Hematopoietic multipotent progenitor cell (in vitro differentiated cells): Measurements from ENCODE around the gene GNS. TPM values are rescaled to one million over a fixed set of nuclear protein-coding genes. Genes with fewer than 3 reads are reported as not detected.

ENCODE experiments used
- DNase-seq, 3 donors: peaks; one replicate each; pipeline ENCODE4 v3.0.0-alpha.2; 2011 to 2015; ENCODE audit warnings: low read depth in 2 of 3, low spot score in 2 of 3
- total RNA-seq: library from RNA; depleted of rRNA; stranded (reverse); fragments of >200 nt; gene quantifications from one replicate; pipeline ENCODE4 v1.2.3, GENCODE V29; 2012

The GNS gene
- total RNA-seq, 1 donor = 33.1 TPM

DNA sequence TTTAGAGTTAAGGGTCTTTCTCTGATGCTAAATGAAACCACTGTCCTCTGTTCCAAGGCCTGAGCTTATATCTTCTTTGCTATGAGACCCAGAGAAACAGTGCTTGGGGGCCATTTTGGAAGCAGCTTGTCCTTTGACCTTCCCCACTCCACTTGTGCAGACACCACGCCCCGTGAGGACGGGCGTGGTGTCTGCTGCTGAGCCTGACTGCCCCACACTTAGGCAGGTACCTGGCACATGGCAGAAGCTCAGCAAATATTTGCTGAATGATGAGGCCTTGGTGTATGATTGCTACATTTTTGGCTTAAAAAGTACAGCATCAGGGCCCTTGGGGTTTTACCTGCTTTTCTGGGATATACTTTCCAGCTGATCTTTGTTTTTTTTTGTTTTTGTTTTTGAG, 79.0 kb downstream of the GNS start:
- DNase-seq = no peak

DNA sequence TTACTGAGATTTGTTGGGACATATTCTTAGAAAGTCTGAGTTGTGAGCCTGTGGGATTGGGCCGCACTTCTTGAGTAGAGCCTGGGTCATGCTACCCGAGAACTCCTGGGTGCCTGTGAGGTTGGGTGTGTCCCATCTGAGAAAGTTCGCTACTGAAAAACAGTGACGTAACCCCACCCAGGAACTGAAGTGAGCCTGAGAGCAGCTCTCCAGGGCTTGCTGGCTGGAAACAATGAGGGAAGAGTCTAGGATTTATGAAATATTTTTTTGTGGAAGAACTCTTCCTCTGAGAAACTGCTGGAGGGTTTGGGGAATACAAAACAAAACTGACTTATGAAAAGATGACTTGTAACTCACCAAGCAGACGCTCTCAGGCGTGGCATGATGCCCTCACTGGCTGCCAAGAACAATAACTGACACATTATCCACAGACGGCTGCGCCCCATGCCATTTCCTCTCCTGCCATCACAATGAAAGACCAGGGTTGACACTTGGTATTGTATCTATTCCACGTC, 79.7 kb downstream of the GNS start:
- DNase-seq = peak in 1 of 3 donors; percentile 50

GRCh38 chr12:64678835-64679234, 80.4 kb downstream of the GNS start:
- DNase-seq = no peak

DNA sequence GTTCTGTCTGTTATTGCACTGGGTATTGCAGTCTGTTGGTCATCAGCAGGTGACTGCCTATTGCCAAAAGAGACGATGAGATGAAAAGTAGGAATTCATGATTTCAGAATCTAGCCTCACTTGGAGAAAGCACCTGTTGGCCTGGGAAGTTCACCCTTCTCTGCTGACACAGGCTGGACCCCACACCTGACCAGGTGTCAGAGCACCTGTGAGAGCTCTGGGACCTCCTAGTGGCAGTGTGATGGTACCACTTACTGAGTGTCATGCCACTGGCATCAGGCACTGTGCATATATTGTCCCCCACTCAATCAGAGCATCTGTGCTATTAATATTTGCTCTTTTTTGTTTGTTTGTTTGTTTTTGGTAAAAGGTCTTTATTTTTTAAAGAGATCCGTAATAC, 81.0 kb downstream of the GNS start:
- DNase-seq = no peak

DNA sequence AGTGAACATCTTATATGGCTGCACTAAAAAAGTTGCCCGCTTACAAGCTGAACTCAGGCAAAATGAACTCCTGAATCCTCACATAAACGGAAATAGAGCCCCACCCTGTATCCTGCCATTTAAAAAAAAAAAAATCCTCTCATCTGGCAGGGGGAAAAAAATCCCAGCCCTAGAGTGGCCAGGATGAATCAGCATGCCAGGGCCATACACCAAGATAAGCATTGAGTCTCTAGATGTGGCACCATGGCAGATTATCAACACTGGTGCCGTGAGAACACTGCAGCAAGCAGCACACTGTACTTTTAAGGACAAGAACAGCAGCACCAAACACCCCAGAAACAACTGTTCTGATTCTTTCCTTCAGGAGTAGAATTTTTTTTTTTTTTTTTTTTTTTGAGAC, 83.4 kb downstream of the GNS start:
- DNase-seq = no peak

GRCh38 chr12:64674367-64674922, 84.8 kb downstream of the GNS start:
- no peak for DNase-seq

DNA sequence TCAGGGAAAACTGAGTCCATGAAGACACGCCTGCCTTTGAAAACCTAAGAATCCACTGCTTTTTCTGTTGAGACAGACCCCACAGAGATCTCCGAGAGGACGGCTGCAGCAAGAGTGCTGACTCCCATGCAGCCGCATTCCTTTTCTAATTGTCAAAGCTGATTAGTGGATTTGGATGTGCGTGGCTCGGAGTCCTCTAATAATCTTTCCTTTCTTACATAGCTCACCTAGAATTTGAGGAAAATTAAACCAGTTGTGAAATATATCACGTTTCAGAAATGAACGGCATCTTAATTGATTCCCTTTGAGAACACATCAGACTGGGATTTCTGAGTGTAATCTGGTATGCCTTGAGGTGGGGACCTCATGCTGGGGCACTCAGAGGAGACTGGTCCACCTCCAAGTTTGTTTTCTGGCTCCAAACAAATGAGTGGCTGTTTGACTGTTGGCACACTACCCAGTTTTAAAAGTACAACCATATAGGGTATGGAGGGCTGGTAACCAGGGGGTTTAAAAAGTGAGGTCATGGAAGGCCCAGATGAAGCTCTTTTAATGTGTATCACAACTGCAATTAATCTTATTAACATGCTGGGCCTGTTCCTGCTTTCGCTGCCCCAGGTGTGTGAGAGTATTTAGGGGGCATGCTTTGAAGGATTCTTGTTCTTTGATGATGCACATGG, 85.6 kb downstream of the GNS start:
- no peak for DNase-seq

DNA sequence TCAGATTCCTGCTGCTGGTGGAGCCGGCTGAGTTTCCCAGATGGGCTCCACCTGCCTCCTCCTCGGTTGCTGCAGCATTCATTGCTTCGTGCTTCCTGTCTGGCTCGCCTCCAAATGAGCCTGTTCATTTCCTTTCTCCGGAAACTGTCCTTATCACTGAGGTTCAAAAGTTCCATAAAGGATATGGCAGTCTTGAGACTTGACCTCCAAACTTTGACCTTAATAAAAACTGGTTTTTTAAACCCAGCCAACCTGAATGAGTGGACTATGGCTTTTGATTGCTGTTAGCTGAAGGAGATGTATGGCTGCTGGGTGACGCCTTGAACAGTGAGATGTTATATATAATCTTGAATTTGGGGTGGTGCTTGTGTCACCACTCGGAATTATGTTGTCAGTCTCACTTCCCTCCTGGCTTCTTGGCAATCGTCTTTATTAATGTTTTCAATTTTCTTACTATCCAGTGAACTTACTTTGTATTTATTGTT, 86.2 kb downstream of the GNS start:
- DNase-seq = no peak

DNA sequence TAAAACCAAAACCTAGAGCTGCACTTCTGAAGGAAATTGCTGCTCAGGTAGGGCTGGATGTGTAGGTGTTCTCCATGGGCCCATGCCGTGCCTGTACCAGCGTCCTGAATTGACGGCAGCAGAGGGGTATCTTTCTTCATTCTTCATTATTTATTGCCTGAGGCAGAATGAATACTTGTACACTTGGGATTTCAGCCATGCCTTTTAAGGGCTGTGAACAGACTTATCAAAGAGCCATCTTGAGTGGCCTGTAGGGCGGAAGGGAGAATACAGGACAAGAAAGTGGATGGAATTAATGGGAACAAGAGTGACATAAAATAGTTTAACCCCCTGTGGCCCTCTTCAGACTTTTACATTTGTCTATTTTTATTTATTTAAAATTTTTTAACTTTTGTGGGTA, 87.5 kb downstream of the GNS start:
- no peak for DNase-seq

DNA sequence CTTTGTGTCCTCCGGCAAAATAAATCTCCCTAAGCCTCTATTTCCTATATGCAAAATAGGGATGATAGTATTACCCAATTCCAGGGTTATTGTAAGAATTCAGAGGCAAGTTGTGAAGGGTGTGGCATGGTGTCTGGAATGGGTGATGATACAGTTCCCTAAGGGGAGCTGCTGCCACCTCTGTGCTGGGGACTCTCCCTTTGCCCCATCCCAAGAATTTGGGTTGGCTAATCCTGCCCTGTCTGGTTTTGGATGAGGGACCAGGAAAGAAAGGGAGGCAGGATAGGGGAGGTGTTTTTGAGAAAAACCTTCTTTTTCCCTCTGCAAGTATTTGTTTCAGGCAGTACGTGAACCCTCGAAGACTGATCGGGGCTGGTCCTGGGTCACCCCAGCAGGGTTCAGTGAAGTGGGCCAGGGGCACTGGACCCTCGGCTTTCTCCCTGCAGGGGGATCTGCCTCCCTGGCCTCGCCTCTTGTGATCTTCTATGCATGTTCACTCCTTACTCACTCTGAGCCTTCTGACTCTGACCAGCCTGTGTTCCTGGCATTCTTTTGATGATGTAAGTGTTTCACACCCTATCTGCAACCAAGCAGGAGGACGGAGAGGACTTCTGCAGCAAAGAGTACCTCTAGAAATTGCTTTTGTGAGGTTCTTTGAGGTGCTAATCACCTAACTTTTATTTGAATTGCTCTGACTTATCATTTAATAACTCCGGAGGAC, 88.1 kb downstream of the GNS start:
- no peak for DNase-seq

GRCh38 chr12:64670019-64670418, 89.2 kb downstream of the GNS start:
- no peak for DNase-seq

GRCh38 chr12:64669270-64669842, 89.8 kb downstream of the GNS start:
- peak; percentile 40 to 62 (median 53) for DNase-seq

DNA sequence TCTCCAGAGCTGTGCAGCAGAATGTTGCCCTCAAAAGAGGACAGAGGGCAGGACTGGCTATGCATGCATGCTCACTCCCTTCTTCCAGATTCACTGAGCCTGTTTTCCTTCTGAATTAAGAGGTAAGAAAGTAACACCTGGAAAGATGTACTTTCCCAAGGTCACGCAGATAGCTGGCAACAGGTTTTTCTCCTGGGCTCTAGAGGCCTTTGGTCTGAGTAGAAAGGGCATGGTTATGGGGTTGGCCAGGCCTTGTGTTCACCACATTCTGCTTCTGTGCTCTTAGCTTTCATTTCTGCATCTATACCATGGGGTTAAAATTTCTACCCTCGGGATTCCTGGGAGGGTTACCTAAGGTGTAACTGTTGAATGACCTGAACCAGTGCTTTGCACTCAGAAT, 91.4 kb downstream of the GNS start:
- DNase-seq = no peak

DNA sequence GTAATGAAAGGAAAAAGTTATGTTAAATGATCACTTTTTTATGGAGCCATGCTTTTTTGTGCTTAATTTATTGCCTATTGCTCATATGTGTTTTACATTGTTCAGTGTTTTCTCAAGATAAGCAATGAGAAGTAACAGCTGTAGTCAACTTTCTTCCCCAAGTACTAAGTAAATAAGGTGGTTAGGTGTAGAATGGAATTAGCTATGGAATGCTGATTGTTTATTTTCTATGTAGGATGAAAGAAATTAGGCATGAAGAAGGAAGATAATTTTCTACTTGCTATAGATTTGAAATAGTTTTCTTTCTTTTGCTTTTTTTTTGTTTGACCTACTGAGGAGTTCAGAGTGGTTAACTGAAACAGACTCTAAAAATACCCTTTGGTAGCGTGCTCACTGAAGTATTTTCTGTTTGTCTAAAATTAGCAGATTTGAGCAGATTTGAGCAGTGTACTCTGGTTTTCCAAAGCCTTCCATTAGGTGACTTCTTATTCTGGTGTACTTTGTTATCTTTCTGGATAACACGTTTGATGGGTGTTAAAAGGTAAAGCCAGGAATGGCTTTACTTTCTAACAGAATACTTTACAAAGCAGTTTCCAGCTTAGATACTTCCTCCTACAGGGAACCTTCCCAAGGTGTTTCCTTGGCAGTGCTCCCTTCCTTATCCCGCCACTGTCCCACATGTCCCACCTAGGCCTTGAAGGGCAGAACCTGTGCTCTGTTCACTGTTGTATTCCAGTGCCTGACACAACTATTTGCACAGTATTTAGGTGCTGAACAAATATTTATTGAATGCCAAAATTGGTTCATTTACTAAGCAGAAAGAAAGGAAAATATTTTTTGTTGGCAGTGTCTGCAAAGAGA, 92.9 kb downstream of the GNS start:
- DNase-seq = no peak

DNA sequence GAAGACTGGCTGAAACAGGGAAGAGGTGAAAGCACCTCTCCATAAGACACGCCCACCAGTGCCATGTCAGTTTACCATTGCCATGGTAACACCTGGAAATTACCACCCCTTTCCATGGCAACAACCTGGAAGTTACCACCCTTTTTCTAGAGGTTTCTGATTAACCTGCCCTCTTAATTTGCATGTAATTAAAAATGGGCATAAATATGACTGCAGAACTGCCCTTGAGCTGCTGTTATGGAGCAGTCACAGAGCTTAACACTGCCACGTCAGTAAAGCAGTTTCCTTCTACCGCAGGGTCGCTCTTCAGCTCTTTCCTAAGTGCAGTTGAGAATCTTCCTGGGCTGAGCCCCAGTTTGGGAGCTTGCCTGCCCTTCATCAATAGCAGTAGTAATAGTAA, 93.7 kb downstream of the GNS start:
- DNase-seq = peak in 2 of 3 donors; percentile 41 to 42

Other genes starting within 250 kb of the GNS start
- 12.9 TPM for gene RASSF3, start 148.9 kb downstream of the GNS start, total RNA-seq
- gene TBC1D30, start 65.2 kb upstream of the GNS start, total RNA-seq = under 0.01 TPM